ENCODE data around the gene SAMD14.
A peak's percentile ranks its signal among the peaks of the same experiment; 100 is the strongest.

DNA sequence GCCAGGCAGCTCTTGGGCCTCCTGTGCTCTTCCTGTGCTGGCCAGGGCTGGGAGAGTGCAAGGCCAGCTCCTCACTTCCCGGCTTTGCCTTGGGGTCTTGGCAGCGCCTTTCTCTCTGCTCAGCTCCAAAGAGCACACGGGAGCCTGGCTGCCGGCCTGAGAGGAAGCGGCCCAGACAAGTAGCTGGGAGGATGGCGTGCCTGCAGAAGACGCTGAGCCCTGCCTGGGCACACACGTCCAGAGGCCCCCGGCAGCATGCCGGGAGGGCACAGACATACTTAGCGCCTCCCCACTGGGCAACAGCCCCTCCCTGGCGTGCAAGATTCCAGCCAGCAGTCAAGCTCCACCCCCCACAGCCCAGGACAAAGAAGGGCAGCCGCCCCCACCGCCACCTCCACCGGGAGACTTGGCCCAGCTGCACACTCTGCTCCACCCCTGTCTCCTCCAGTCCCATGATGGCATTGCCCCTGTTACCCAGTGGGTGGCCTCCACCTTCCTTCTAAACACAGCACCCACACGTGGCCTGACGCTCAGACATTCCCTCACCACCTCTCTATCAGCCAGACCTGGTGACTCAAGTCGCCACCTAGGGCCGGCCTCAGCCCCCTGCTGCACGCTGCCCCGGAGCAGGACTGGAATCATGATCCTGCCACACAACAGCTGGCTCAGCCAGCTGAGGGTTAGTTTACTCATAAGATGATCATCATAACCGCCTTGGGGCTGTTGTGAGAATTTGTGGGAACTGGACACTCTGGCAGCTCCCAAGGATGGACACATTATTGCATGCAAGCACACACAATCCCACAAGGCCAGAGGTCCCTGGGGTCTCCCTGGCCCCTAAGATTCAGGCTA is 48.2 kb upstream of the SAMD14 start:
- TF ChIP-seq, protein P1, sequence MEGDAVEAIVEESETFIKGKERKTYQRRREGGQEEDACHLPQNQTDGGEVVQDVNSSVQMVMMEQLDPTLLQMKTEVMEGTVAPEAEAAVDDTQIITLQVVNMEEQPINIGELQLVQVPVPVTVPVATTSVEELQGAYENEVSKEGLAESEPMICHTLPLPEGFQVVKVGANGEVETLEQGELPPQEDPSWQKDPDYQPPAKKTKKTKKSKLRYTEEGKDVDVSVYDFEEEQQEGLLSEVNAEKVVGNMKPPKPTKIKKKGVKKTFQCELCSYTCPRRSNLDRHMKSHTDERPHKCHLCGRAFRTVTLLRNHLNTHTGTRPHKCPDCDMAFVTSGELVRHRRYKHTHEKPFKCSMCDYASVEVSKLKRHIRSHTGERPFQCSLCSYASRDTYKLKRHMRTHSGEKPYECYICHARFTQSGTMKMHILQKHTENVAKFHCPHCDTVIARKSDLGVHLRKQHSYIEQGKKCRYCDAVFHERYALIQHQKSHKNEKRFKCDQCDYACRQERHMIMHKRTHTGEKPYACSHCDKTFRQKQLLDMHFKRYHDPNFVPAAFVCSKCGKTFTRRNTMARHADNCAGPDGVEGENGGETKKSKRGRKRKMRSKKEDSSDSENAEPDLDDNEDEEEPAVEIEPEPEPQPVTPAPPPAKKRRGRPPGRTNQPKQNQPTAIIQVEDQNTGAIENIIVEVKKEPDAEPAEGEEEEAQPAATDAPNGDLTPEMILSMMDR (IDR thresholded peaks at IDR 0.05 in 4 of 5, conservative IDR thresholded peaks at IDR 0.05 in 1 of 5) = peak in 4 of 5 experiments; percentile 50 to 67 (median 54)
- TF ChIP-seq POLR2A (IDR thresholded peaks at IDR 0.05) = peak in 1 of 2 donors; percentile 48
